Measurements from ENCODE around the gene AAGAB.
"Not testable (repeated sequence)": the region's sequence is repeated elsewhere in the genome, so short reads cannot be mapped to it uniquely, and the experiment has no call there.

The AAGAB gene

DNA sequence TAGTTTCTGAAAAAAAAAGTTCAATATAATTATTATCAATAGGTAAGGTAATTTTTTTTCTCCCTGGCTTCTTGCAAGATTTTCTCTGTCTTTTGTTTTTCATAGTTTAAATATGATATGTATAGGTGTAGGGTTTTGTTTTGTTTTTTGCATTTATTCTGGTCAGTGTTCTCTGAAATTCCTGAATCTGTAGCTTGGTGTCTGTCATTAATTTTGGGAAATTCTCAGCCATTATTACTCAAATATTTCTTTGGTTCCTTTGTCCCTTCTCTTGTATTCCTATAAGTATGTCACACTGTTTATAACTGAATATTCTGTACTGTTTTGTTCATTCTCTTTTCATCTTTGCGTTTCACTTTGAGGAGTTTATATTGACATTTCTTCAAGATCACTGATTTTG lies 22.2 kb upstream of the AAGAB start:
- Histone ChIP-seq H2AFZ (ENCODE audit: low read length, unreplicated experiment) (no peak overlapping the region), H3K4me1 (ENCODE audit: control insufficient read depth, insufficient read depth, low read length, unreplicated experiment) (no peaks in the 10 kb centered on the region), H3K27me3 (ENCODE audit: insufficient read depth, low read length) (no peaks in the 10 kb centered on the region), H3K27ac (ENCODE audit: low read depth, low read length) (no peak overlapping the region), H3K36me3 (ENCODE audit: insufficient read depth, low read length) (0 out of 2 replicates have a peak, but pooled peaks cover 4% of the 10 kb centered on the region), H3K4me3 (ENCODE audit: low read depth, low read length) (no peak overlapping the region), H3K79me2 (ENCODE audit: control insufficient read depth, insufficient read depth, low read length, unreplicated experiment) (no peaks in the 10 kb centered on the region)

- Histone ChIP-seq H3K4me1 (ENCODE audit: control insufficient read depth, insufficient read depth, low read length, unreplicated experiment) (no peaks in the 10 kb centered on the region), H3K79me2 (ENCODE audit: control insufficient read depth, insufficient read depth, low read length, unreplicated experiment) (no peaks in the 10 kb centered on the region), H3K27ac (ENCODE audit: low read depth, low read length) (no peak overlapping the region), H3K27me3 (ENCODE audit: insufficient read depth, low read length) (no peaks in the 10 kb centered on the region), H2AFZ (ENCODE audit: low read length, unreplicated experiment) (no peak overlapping the region), H3K36me3 (ENCODE audit: insufficient read depth, low read length) (0 out of 2 replicates have a peak, but pooled peaks cover 4% of the 10 kb centered on the region), H3K4me3 (ENCODE audit: low read depth, low read length) (no peak overlapping the region)
These were observed 19.8 kb upstream of the AAGAB start for GRCh38 chr15:67274236-67274635.

GRCh38 chr15:67267951-67268941 lies 13.8 kb upstream of the AAGAB start:
- Histone ChIP-seq H3K79me2 (ENCODE audit: control insufficient read depth, insufficient read depth, low read length, unreplicated experiment) (no peaks in the 10 kb centered on the region), H3K4me3 (ENCODE audit: low read depth, low read length) (no peak overlapping the region), H3K4me1 (ENCODE audit: control insufficient read depth, insufficient read depth, low read length, unreplicated experiment) (no peaks in the 10 kb centered on the region), H3K27me3 (ENCODE audit: insufficient read depth, low read length) (no peaks in the 10 kb centered on the region), H2AFZ (ENCODE audit: low read length, unreplicated experiment) (no peak overlapping the region), H3K27ac (ENCODE audit: low read depth, low read length) (no peak overlapping the region), H3K36me3 (ENCODE audit: insufficient read depth, low read length) (no peaks in the 10 kb centered on the region)

DNA sequence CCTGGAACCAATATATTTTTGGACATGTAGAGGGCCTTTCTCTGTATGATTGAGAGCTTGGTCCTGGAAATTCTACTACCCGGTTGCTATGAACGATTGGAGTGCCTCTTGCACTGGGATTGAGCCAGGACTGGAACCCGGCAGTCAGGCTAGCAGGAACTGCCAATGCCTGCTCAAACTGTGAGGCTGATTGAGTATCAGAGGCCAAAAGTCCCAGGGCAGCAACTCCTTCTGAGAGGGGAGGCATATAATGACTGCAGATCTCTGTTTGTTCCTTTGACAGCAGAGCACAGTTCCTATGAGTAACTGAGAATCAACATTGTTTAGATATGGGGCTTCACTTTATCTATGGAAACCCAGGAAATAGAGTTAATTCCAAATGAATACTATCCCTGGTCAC lies 13.0 kb upstream of the AAGAB start:
- Histone ChIP-seq H3K27ac (ENCODE audit: low read depth, low read length) (no peak overlapping the region), H3K36me3 (ENCODE audit: insufficient read depth, low read length) (no peaks in the 10 kb centered on the region), H3K27me3 (ENCODE audit: insufficient read depth, low read length) (no peaks in the 10 kb centered on the region), H3K4me1 (ENCODE audit: control insufficient read depth, insufficient read depth, low read length, unreplicated experiment) (no peaks in the 10 kb centered on the region), H3K4me3 (ENCODE audit: low read depth, low read length) (no peak overlapping the region), H2AFZ (ENCODE audit: low read length, unreplicated experiment) (no peak overlapping the region), H3K79me2 (ENCODE audit: control insufficient read depth, insufficient read depth, low read length, unreplicated experiment) (no peaks in the 10 kb centered on the region)

GRCh38 chr15:67266870-67267269 lies 12.4 kb upstream of the AAGAB start:
- Histone ChIP-seq H3K36me3 (ENCODE audit: insufficient read depth, low read length) (0 out of 2 replicates have a peak, but pooled peaks cover 3% of the 10 kb centered on the region), H3K79me2 (ENCODE audit: control insufficient read depth, insufficient read depth, low read length, unreplicated experiment) (no peaks in the 10 kb centered on the region), H3K4me3 (ENCODE audit: low read depth, low read length) (no peak overlapping the region), H3K27me3 (ENCODE audit: insufficient read depth, low read length) (no peaks in the 10 kb centered on the region), H2AFZ (ENCODE audit: low read length, unreplicated experiment) (no peak overlapping the region), H3K4me1 (ENCODE audit: control insufficient read depth, insufficient read depth, low read length, unreplicated experiment) (no peaks in the 10 kb centered on the region), H3K27ac (ENCODE audit: low read depth, low read length) (no peak overlapping the region)

DNA sequence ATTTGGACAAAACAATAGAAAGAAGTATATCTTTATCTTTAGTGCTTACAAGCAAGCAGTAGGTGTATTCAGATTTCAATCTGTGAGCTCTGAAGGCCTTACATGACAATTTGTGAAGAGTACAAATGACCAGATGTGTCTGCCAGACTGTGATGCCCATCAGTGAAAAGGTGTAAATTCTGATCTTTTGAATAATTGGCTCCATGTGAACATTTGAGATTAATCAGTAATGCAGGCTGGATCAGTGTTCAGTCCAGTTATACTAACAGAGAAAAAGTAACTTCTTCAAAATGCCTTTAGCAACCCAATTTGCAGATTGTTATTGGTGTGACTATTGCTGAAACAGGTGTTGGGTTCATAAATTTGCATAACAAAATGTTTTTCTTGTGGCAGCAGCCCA lies 5.3 kb upstream of the AAGAB start:
- Histone ChIP-seq H3K4me1 (ENCODE audit: control insufficient read depth, insufficient read depth, low read length, unreplicated experiment) (no peaks in the 10 kb centered on the region), H3K27me3 (ENCODE audit: insufficient read depth, low read length) (no peaks in the 10 kb centered on the region), H3K27ac (ENCODE audit: low read depth, low read length) (no peak overlapping the region), H3K79me2 (ENCODE audit: control insufficient read depth, insufficient read depth, low read length, unreplicated experiment) (no peaks in the 10 kb centered on the region), H3K36me3 (ENCODE audit: insufficient read depth, low read length) (0 out of 2 replicates have a peak, but pooled peaks cover 3% of the 10 kb centered on the region), H2AFZ (ENCODE audit: low read length, unreplicated experiment) (no peak overlapping the region), H3K4me3 (ENCODE audit: low read depth, low read length) (no peak overlapping the region)

GRCh38 chr15:67259379-67259778 lies 4.9 kb upstream of the AAGAB start:
- no peak overlapping the region for H3K4me3 ChIP-seq (ENCODE audit: low read depth, low read length)
- H3K4me1 ChIP-seq (ENCODE audit: control insufficient read depth, insufficient read depth, low read length, unreplicated experiment), result no peaks in the 10 kb centered on the region
- 0 out of 2 replicates have a peak, but pooled peaks cover 3% of the 10 kb centered on the region for H3K36me3 ChIP-seq (ENCODE audit: insufficient read depth, low read length)
- H3K79me2 ChIP-seq (ENCODE audit: control insufficient read depth, insufficient read depth, low read length, unreplicated experiment), result no peaks in the 10 kb centered on the region
- H3K27ac ChIP-seq (ENCODE audit: low read depth, low read length), result no peak overlapping the region
- no peaks in the 10 kb centered on the region for H3K27me3 ChIP-seq (ENCODE audit: insufficient read depth, low read length)
- no peak overlapping the region for H2AFZ ChIP-seq (ENCODE audit: low read length, unreplicated experiment)

- H3K4me3 ChIP-seq (ENCODE audit: low read depth, low read length); H3K79me2 ChIP-seq (ENCODE audit: control insufficient read depth, insufficient read depth, low read length, unreplicated experiment): not testable (repeated sequence)
These were observed 4.0 kb upstream of the AAGAB start for GRCh38 chr15:67258412-67258811.

DNA sequence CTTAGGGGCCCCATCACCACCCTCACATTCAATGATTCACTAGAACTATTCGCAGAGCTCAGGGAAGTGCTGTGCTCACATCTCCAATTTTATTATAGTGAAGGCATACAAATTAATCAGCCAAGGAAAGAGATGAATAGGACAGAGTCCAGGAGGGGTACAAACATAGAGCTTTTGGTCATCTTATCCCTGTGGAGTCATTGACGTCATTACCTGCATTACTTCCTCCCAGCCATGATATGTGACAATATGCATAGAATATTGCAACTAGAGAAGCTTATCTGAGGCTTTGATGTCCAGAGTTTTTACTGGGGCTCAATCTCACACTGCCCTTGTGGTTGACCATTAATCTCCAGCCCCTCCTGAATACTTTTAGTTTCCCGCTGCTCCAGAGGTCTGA lies 1.6 kb upstream of the AAGAB start:
- Histone ChIP-seq H3K4me3 (ENCODE audit: low read depth, low read length) (no peak overlapping the region), H3K27me3 (ENCODE audit: insufficient read depth, low read length) (no peaks in the 10 kb centered on the region), H3K4me1 (ENCODE audit: control insufficient read depth, insufficient read depth, low read length, unreplicated experiment) (peaks cover 11% of the 10 kb centered on the region), H2AFZ (ENCODE audit: low read length, unreplicated experiment) (no peak overlapping the region), H3K27ac (ENCODE audit: low read depth, low read length) (no peak overlapping the region), H3K36me3 (ENCODE audit: insufficient read depth, low read length) (no peaks in the 10 kb centered on the region), H3K79me2 (ENCODE audit: control insufficient read depth, insufficient read depth, low read length, unreplicated experiment) (peaks cover 32% of the 10 kb centered on the region)

More at GRCh38 chr15:67258412-67258811, 4.0 kb upstream of the AAGAB start:
- H3K36me3 ChIP-seq (ENCODE audit: insufficient read depth, low read length); H3K4me1 ChIP-seq (ENCODE audit: control insufficient read depth, insufficient read depth, low read length, unreplicated experiment); H3K27ac ChIP-seq (ENCODE audit: low read depth, low read length); H2AFZ ChIP-seq (ENCODE audit: low read length, unreplicated experiment); H3K27me3 ChIP-seq (ENCODE audit: insufficient read depth, low read length): not testable (repeated sequence)

GRCh38 chr15:67253549-67254237 lies 768 bp downstream of the AAGAB start:
- Histone ChIP-seq H3K27ac (ENCODE audit: low read depth, low read length) (peak overlapping the region; percentile 92), H3K36me3 (ENCODE audit: insufficient read depth, low read length) (no peaks in the 10 kb centered on the region), H3K27me3 (ENCODE audit: insufficient read depth, low read length) (no peaks in the 10 kb centered on the region), H3K4me3 (ENCODE audit: low read depth, low read length) (peak overlapping the region; percentile 98), H2AFZ (ENCODE audit: low read length, unreplicated experiment) (peak overlapping the region; percentile 86), H3K79me2 (ENCODE audit: control insufficient read depth, insufficient read depth, low read length, unreplicated experiment) (peaks cover 42% of the 10 kb centered on the region), H3K4me1 (ENCODE audit: control insufficient read depth, insufficient read depth, low read length, unreplicated experiment) (peaks cover 11% of the 10 kb centered on the region)
